Peyer's patch (tissue), 4 donors: Measurements from ENCODE around the gene PHLDB3.

Source experiments
- POLR2A ChIP-seq, 2 donors: fragments of 450-650 bp; IDR thresholded peaks; one replicate each; pipeline ENCODE4 v1.5.1; 2017; ENCODE audit warnings: antibody characterized with exemption in 2 of 2, mild to moderate bottlenecking in 2 of 2, moderate library complexity in 2 of 2
- TF ChIP-seq, protein P1 (sequence below), 6 experiments: fragments of 450-650 bp in 4 of 6; fragments of 200-600 bp in 2 of 6; sonication (generic) in 1 of 6; IDR thresholded peaks; one replicate each; pipeline ENCODE4 v1.5.1; 2017 to 2019; ENCODE audit warnings: antibody characterized with exemption in 6 of 6, mild to moderate bottlenecking in 3 of 6, moderate library complexity in 1 of 6

DNA sequence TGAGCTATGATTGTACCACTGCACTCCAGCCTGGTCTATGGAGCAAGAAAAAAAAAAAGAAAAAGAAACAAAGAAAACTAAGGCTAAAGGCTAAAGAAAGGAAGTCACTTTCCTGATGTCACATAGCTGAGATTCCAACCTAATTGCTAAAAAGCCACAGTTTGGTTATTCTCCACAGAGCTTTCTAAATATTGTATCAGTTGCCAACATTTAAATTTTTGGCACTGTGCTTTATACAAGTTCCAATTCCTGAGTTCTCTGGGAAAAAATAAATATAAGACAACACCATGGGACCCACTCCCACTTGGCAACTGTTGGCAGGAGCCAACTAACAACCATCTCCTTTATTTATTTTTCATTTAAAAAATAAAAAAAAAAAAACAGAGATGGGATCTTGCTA lies 27.9 kb downstream of the PHLDB3 start:
- TF ChIP-seq, protein P1, sequence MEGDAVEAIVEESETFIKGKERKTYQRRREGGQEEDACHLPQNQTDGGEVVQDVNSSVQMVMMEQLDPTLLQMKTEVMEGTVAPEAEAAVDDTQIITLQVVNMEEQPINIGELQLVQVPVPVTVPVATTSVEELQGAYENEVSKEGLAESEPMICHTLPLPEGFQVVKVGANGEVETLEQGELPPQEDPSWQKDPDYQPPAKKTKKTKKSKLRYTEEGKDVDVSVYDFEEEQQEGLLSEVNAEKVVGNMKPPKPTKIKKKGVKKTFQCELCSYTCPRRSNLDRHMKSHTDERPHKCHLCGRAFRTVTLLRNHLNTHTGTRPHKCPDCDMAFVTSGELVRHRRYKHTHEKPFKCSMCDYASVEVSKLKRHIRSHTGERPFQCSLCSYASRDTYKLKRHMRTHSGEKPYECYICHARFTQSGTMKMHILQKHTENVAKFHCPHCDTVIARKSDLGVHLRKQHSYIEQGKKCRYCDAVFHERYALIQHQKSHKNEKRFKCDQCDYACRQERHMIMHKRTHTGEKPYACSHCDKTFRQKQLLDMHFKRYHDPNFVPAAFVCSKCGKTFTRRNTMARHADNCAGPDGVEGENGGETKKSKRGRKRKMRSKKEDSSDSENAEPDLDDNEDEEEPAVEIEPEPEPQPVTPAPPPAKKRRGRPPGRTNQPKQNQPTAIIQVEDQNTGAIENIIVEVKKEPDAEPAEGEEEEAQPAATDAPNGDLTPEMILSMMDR (IDR thresholded peaks at IDR 0.05): no peak
- TF ChIP-seq POLR2A (IDR thresholded peaks at IDR 0.05): no peak
